Vagina (tissue), 2 donors: ENCODE measurements around the gene CBLB. TPM values are rescaled to one million over a fixed set of nuclear protein-coding genes. Genes with fewer than 3 reads are reported as not detected.

Experiments
- DNase-seq, 2 donors: peaks; one replicate each; pipeline ENCODE4 v3.0.0-alpha.2; 2017; ENCODE audit errors: extremely low spot score in 2 of 2
- H3K27ac ChIP-seq: fragments of 200-600 bp; sonication (generic); one replicate; pipeline ENCODE4 v1.5.1; 2019
- H3K27me3 ChIP-seq: fragments of 200-600 bp; sonication (generic); one replicate; pipeline ENCODE4 v1.5.1; 2019
- H3K36me3 ChIP-seq, 2 donors: fragments of 200-600 bp; sonication (generic); one replicate each; pipeline ENCODE4 v1.5.1; 2017 to 2019
- H3K4me1 ChIP-seq: fragments of 200-600 bp; sonication (generic); one replicate; pipeline ENCODE4 v1.5.1; 2019
- H3K4me3 ChIP-seq, 2 donors: fragments of 200-600 bp; sonication (generic); 1 replicate in 1 of 2; 2 replicates in 1 of 2; pipeline ENCODE4 v1.5.1; 2016 to 2019
- H3K9me3 ChIP-seq: fragments of 200-600 bp; sonication (generic); one replicate; pipeline ENCODE4 v1.5.1; 2019
- POLR2A ChIP-seq, 2 donors: fragments of 450-650 bp; IDR thresholded peaks; one replicate each; pipeline ENCODE4 v1.6.1; 2017; ENCODE audit warnings: antibody characterized with exemption in 2 of 2, mild to moderate bottlenecking in 2 of 2, moderate library complexity in 2 of 2
- POLR2AphosphoS5 ChIP-seq, 2 donors: sonication (generic); formaldehyde crosslinking; IDR thresholded peaks; one replicate each; pipeline ENCODE4 v1.9.0; 2017; ENCODE audit warnings: antibody characterized with exemption in 2 of 2, mild to moderate bottlenecking in 2 of 2, low read depth in 1 of 2; ENCODE audit not compliant: insufficient read depth in 1 of 2
- intact Hi-C: fragments of 100-400 bp; cut with DNase I; formaldehyde crosslinking; loops from one replicate; pipeline ENCODE4 v1.15.1; 2023
- total RNA-seq: library from RNA; depleted of rRNA; stranded (reverse); fragments of >200 nt; gene quantifications from one replicate; pipeline ENCODE4 v1.2.3, GENCODE V29; 2016
- TF ChIP-seq, protein P1 (sequence below), 3 experiments: fragments of 450-650 bp in 2 of 3; fragments of 200-600 bp in 1 of 3; sonication (generic) in 1 of 3; IDR thresholded peaks; one replicate each; pipeline ENCODE4 v1.5.1; 2017 to 2019; ENCODE audit warnings: antibody characterized with exemption in 3 of 3, mild to moderate bottlenecking in 2 of 3, moderate library complexity in 2 of 3

CBLB gene
- total RNA-seq, 1 donor from 2014 or later, result 58.4 TPM

GRCh38 chr3:105802118-105802706 lies 66.6 kb downstream of the CBLB start:
- Histone ChIP-seq H3K4me1 (peaks cover 29% of the 10 kb centered on the region), H3K9me3 (no peaks in the 10 kb centered on the region), H3K4me3 (no peak overlapping the region), H3K27me3 (no peaks in the 10 kb centered on the region), H3K36me3 (no peaks in the 10 kb centered on the region), H3K27ac (no peak overlapping the region)
- TF ChIP-seq POLR2AphosphoS5 (IDR thresholded peaks at IDR 0.05; ENCODE audit: insufficient read depth in 1 of 2, low read depth in 1 of 2) (no peak), POLR2A (IDR thresholded peaks at IDR 0.05) (no peak)
- TF ChIP-seq, protein P1, sequence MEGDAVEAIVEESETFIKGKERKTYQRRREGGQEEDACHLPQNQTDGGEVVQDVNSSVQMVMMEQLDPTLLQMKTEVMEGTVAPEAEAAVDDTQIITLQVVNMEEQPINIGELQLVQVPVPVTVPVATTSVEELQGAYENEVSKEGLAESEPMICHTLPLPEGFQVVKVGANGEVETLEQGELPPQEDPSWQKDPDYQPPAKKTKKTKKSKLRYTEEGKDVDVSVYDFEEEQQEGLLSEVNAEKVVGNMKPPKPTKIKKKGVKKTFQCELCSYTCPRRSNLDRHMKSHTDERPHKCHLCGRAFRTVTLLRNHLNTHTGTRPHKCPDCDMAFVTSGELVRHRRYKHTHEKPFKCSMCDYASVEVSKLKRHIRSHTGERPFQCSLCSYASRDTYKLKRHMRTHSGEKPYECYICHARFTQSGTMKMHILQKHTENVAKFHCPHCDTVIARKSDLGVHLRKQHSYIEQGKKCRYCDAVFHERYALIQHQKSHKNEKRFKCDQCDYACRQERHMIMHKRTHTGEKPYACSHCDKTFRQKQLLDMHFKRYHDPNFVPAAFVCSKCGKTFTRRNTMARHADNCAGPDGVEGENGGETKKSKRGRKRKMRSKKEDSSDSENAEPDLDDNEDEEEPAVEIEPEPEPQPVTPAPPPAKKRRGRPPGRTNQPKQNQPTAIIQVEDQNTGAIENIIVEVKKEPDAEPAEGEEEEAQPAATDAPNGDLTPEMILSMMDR (IDR thresholded peaks at IDR 0.05), result no peak
- intact Hi-C loops, result no loop called here
- no peak for DNase-seq

DNA sequence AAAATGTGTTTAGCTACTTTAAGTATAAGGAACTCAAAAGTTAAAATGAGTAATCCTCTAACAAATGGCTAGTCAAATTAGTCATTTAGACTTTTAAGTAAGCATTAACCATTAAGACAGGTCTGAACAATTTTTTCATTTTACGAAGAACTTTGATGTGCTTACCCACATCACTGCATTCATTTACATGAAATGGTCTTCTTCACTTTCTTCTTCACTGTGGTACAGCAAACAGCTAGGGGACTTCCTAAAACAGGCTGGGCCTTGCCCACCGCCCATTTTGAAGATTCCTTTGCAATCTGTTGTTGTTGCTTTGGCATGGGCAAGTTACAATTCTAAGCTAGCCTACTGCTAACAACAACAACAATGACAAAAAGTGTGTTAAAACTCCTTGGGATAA lies 67.4 kb downstream of the CBLB start:
- H3K36me3 ChIP-seq, result no peaks in the 10 kb centered on the region
- intact Hi-C loops, result no loop called here
- TF ChIP-seq POLR2AphosphoS5 (IDR thresholded peaks at IDR 0.05; ENCODE audit: insufficient read depth in 1 of 2, low read depth in 1 of 2), result no peak
- TF ChIP-seq, protein P1 (IDR thresholded peaks at IDR 0.05), result no peak
- TF ChIP-seq POLR2A (IDR thresholded peaks at IDR 0.05), result no peak
- peaks cover 21% of the 10 kb centered on the region for H3K4me1 ChIP-seq
- H3K9me3 ChIP-seq, result no peaks in the 10 kb centered on the region
- H3K27ac ChIP-seq, result no peak overlapping the region
- H3K4me3 ChIP-seq, result no peak overlapping the region
- no peak for DNase-seq
- H3K27me3 ChIP-seq, result no peaks in the 10 kb centered on the region

- Histone ChIP-seq H3K27ac (no peak overlapping the region), H3K4me1 (peaks cover 10% of the 10 kb centered on the region), H3K27me3 (no peaks in the 10 kb centered on the region), H3K4me3 (no peak overlapping the region), H3K36me3 (no peaks in the 10 kb centered on the region), H3K9me3 (no peaks in the 10 kb centered on the region)
- TF ChIP-seq, protein P1 (IDR thresholded peaks at IDR 0.05), result no peak
- no peak for TF ChIP-seq POLR2A (IDR thresholded peaks at IDR 0.05)
- no peak for TF ChIP-seq POLR2AphosphoS5 (IDR thresholded peaks at IDR 0.05; ENCODE audit: insufficient read depth in 1 of 2, low read depth in 1 of 2)
- DNase-seq, result no peak
- intact Hi-C loops, result no loop called here
Observed at GRCh38 chr3:105800320-105800719, 68.5 kb downstream of the CBLB start.

- TF ChIP-seq POLR2AphosphoS5 (IDR thresholded peaks at IDR 0.05; ENCODE audit: insufficient read depth in 1 of 2, low read depth in 1 of 2), result no peak
- TF ChIP-seq, protein P1 (IDR thresholded peaks at IDR 0.05), result no peak
- TF ChIP-seq POLR2A (IDR thresholded peaks at IDR 0.05), result no peak
- peaks cover 11% of the 10 kb centered on the region for H3K4me1 ChIP-seq
Observed at GRCh38 chr3:105799286-105799685, 69.5 kb downstream of the CBLB start.

DNA sequence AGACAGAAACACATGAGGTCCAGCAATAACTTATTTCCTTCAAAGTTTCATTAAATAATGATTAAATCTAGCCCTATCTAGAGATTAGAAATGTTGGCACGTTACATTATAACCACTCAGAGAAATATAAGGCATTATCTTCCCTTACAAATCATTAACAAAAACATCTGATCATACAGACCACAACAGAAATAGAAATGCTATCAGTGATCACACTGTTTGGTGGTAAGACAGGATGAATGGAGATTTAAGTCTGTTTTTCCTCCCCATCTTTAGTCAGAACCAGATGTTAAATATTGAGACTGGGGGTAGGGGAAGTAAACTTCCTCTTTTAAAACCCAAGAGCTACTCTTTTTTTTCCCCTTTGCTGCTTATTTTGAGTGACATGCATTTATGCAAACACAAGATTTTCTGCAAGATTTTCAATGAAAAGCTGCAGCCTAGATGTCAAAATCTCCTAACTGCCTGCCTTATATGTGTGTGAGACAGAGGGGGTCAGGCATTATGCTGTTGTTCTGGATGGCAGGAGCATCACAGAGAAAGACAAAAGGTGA lies 70.4 kb downstream of the CBLB start:
- H3K36me3 ChIP-seq, result no peaks in the 10 kb centered on the region
- no peak overlapping the region for H3K4me3 ChIP-seq
- TF ChIP-seq, protein P1 (IDR thresholded peaks at IDR 0.05), result no peak
- TF ChIP-seq POLR2AphosphoS5 (IDR thresholded peaks at IDR 0.05; ENCODE audit: insufficient read depth in 1 of 2, low read depth in 1 of 2), result no peak
- no peak for TF ChIP-seq POLR2A (IDR thresholded peaks at IDR 0.05)
- no peak for DNase-seq
- peaks cover 19% of the 10 kb centered on the region for H3K4me1 ChIP-seq
- no peaks in the 10 kb centered on the region for H3K9me3 ChIP-seq
- no peaks in the 10 kb centered on the region for H3K27me3 ChIP-seq
- intact Hi-C loops, result no loop called here
- no peak overlapping the region for H3K27ac ChIP-seq

More at GRCh38 chr3:105799286-105799685, 69.5 kb downstream of the CBLB start:
- Histone ChIP-seq H3K9me3 (no peaks in the 10 kb centered on the region), H3K27me3 (no peaks in the 10 kb centered on the region), H3K36me3 (no peaks in the 10 kb centered on the region), H3K4me3 (no peak overlapping the region), H3K27ac (no peak overlapping the region)
- no peak for DNase-seq
- intact Hi-C loops, result no loop called here
